ENCODE measurements around the gene TEP1. TPM values are rescaled to one million over a fixed set of nuclear protein-coding genes. Genes with fewer than 3 reads are reported as not detected.

The TEP1 gene
- total RNA-seq, 2 donors from 2014 or later: 33.0 to 54.2 TPM

DNA sequence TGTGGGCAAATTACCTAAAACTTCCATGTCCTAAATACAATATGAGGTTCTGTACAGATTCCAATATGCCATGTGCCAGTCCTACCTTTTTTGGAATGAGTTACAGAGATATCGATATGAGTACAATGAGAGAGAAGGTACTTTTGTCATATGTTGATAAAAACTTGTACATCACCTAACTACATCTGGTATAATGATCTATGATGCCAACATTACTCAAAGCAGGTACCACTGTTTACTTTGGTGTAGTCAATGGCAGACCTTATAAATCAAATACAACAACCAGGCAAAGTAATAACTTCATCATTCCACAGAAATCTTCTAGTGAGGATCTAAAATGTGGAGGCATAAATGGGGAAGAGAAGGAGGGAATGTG lies 12.7 kb downstream of the TEP1 start:
- H3K27ac ChIP-seq: no peak overlapping the region
- no peaks in the 10 kb centered on the region for H3K27me3 ChIP-seq (replicated peaks; ENCODE audit: insufficient read depth)
- H3K4me1 ChIP-seq (ENCODE audit: control insufficient read depth in 1 of 2, low read depth in 2 of 2): no peaks in the 10 kb centered on the region
- H3K4me3 ChIP-seq: no peak overlapping the region
- H3K9me3 ChIP-seq: no peaks in the 10 kb centered on the region
- TF ChIP-seq, protein P1, sequence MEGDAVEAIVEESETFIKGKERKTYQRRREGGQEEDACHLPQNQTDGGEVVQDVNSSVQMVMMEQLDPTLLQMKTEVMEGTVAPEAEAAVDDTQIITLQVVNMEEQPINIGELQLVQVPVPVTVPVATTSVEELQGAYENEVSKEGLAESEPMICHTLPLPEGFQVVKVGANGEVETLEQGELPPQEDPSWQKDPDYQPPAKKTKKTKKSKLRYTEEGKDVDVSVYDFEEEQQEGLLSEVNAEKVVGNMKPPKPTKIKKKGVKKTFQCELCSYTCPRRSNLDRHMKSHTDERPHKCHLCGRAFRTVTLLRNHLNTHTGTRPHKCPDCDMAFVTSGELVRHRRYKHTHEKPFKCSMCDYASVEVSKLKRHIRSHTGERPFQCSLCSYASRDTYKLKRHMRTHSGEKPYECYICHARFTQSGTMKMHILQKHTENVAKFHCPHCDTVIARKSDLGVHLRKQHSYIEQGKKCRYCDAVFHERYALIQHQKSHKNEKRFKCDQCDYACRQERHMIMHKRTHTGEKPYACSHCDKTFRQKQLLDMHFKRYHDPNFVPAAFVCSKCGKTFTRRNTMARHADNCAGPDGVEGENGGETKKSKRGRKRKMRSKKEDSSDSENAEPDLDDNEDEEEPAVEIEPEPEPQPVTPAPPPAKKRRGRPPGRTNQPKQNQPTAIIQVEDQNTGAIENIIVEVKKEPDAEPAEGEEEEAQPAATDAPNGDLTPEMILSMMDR (IDR thresholded peaks at IDR 0.05): no peak
- DNase-seq (ENCODE audit: low spot score) (no peak), ATAC-seq (ENCODE audit: insufficient number of reproducible peaks, low FRiP score, low read depth) (no peak)
- H3K36me3 ChIP-seq: peaks cover 55% of the 10 kb centered on the region

DNA sequence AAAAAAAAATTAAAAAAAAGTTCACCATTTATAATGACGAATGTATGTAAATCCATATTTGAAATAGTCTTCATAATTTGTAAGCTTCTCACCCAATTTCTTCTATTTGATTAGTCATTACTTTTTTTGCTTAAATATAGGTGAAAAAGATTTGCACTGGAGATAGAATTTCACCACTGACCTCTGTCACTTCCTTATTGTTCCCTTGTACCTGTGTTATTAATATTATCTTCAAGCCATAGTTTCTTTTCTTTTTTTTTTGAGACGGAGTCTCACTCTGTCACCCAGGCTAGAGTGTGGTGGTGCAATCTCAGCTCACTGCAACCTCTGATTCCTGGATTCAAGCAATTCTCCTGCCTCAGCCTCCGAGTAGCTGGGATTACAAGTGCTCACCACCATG lies 15.8 kb downstream of the TEP1 start:
- ATAC-seq (ENCODE audit: insufficient number of reproducible peaks, low FRiP score, low read depth) (no peak), DNase-seq (ENCODE audit: low spot score) (no peak)
- H3K9me3 ChIP-seq: no peaks in the 10 kb centered on the region
- no peaks in the 10 kb centered on the region for H3K27me3 ChIP-seq (replicated peaks; ENCODE audit: insufficient read depth)
- H3K4me3 ChIP-seq: no peak overlapping the region
- peaks cover 49% of the 10 kb centered on the region for H3K36me3 ChIP-seq
- TF ChIP-seq, protein P1 (IDR thresholded peaks at IDR 0.05): no peak
- no peaks in the 10 kb centered on the region for H3K4me1 ChIP-seq (ENCODE audit: control insufficient read depth in 1 of 2, low read depth in 2 of 2)
- H3K27ac ChIP-seq: no peak overlapping the region

DNA sequence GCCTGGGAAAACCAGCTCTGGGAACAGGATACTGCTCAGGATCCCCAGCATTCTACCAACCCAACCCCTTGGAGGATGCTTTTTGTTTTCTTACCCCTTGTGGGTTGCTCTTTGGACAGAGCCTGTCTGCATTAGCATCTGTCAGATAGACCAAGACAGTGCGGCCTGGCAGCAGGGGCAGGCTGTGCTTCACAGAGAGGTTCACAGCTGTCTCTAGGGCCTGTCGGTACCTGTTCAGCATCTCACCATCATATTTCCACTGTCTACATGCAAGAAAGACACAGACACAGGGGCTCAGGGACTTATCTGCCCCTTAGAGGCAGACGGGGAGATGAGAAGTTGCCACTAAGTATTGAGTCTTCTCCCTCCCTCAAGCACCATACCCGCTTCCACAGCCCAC lies 21.8 kb downstream of the TEP1 start:
- H3K36me3 ChIP-seq: peaks cover 80% of the 10 kb centered on the region

DNA sequence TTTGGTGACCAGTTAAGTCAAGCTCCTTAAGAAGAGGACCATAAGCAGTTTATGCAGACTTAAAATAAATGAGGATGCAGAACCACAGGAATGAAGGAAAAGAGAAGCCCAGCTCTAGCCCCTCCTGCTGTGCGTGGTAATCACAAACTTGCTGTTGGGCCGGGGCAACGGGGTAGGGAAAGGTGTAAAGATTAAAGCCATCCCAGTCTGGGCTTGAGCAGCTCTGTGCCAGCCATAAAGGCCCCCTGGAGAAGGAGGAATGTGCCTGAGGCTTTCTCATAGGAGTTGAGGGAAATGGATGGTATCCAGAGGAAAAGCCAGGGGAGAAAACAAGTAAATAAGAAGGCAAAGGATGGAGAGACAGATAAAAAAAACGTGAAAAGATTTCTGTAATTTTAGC lies 25.1 kb downstream of the TEP1 start:
- ATAC-seq (ENCODE audit: insufficient number of reproducible peaks, low FRiP score, low read depth): no peak
- TF ChIP-seq, protein P1 (IDR thresholded peaks at IDR 0.05): no peak
- Histone ChIP-seq H3K27ac (no peak overlapping the region), H3K4me1 (ENCODE audit: control insufficient read depth in 1 of 2, low read depth in 2 of 2) (no peaks in the 10 kb centered on the region), H3K27me3 (replicated peaks; ENCODE audit: insufficient read depth) (no peaks in the 10 kb centered on the region), H3K9me3 (no peaks in the 10 kb centered on the region), H3K36me3 (peaks cover 92% of the 10 kb centered on the region), H3K4me3 (no peak overlapping the region)
- DNase-seq (ENCODE audit: low spot score): no peak

More for the DNA sequence above, 21.8 kb downstream of the TEP1 start:
- ATAC-seq (ENCODE audit: insufficient number of reproducible peaks, low FRiP score, low read depth) (no peak), DNase-seq (ENCODE audit: low spot score) (no peak)
- TF ChIP-seq, protein P1 (IDR thresholded peaks at IDR 0.05): no peak
- no peaks in the 10 kb centered on the region for H3K9me3 ChIP-seq
- H3K4me3 ChIP-seq: no peak overlapping the region
- H3K27ac ChIP-seq: no peak overlapping the region
- no peaks in the 10 kb centered on the region for H3K4me1 ChIP-seq (ENCODE audit: control insufficient read depth in 1 of 2, low read depth in 2 of 2)
- H3K27me3 ChIP-seq (replicated peaks; ENCODE audit: insufficient read depth): no peaks in the 10 kb centered on the region

DNA sequence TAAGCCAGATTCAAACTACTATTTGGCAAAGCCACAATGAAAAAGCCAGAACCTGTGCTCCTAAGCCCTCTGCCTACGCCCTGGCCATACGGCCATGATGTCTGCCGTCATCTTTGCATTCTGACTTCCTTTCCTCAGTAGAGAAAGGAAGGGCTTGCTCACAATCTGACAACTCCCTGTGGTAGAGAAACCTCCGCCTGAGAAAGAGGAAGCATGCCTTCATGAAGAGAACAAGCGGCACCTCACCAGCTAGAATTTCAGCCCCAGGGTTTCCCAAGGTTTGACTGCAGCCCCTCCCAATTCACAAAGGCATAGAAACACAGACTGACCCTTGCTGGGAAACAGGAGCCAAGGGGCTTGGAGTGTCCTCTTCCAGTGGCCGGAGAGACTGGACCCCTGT lies 25.7 kb downstream of the TEP1 start:
- TF ChIP-seq, protein P1 (IDR thresholded peaks at IDR 0.05): no peak
- ATAC-seq (ENCODE audit: insufficient number of reproducible peaks, low FRiP score, low read depth): no peak
- peaks cover 94% of the 10 kb centered on the region for H3K36me3 ChIP-seq
- no peaks in the 10 kb centered on the region for H3K4me1 ChIP-seq (ENCODE audit: control insufficient read depth in 1 of 2, low read depth in 2 of 2)
- H3K27me3 ChIP-seq (replicated peaks; ENCODE audit: insufficient read depth): no peaks in the 10 kb centered on the region
- H3K27ac ChIP-seq: no peak overlapping the region
- H3K9me3 ChIP-seq: no peaks in the 10 kb centered on the region
- DNase-seq (ENCODE audit: low spot score): no peak
- no peak overlapping the region for H3K4me3 ChIP-seq

Data from thoracic aorta (tissue), 2 donors.